Liver (tissue), 9 donors: ENCODE data around the gene SCAF8. TPM values are rescaled to one million over a fixed set of nuclear protein-coding genes. Genes with fewer than 3 reads are reported as not detected.
A peak's percentile ranks its signal among the peaks of the same experiment; 100 is the strongest.

Experiments used
- DNase-seq: peaks from one replicate; pipeline ENCODE4 v3.0.0-alpha.2; 2017; ENCODE audit warnings: low spot score
- H3K27ac ChIP-seq, 2 donors: one replicate each; pipeline ENCODE4 v1.7.0; 2013; ENCODE audit warnings: inconsistent platforms in 2 of 2, low read length in 2 of 2, control low read depth in 1 of 2, low read depth in 1 of 2, mild to moderate bottlenecking in 1 of 2
- H3K27me3 ChIP-seq, 4 donors: one replicate each; pipeline versions ENCODE4 v1.6.1 to v1.7.0; 2013; ENCODE audit warnings: low read length in 3 of 4, inconsistent platforms in 1 of 4, mild to moderate bottlenecking in 1 of 4, moderate library complexity in 1 of 4; ENCODE audit not compliant: control insufficient read depth in 4 of 4, insufficient read depth in 4 of 4
- H3K36me3 ChIP-seq, 4 donors: one replicate each; pipeline versions ENCODE4 v1.6.1 to v1.7.0; 2013; ENCODE audit warnings: low read length in 3 of 4, mild to moderate bottlenecking in 3 of 4, low read depth in 1 of 4, moderate library complexity in 1 of 4; ENCODE audit not compliant: control insufficient read depth in 4 of 4, insufficient read depth in 3 of 4
- H3K4me1 ChIP-seq, 4 donors: one replicate each; pipeline versions ENCODE4 v1.6.1 to v1.7.0; 2013; ENCODE audit warnings: low read length in 3 of 4, mild to moderate bottlenecking in 3 of 4, moderate library complexity in 1 of 4; ENCODE audit not compliant: control insufficient read depth in 4 of 4, insufficient read depth in 4 of 4
- H3K4me3 ChIP-seq, 3 donors: one replicate each; pipeline versions ENCODE4 v1.6.1 to v1.7.0; 2013; ENCODE audit warnings: low read length in 3 of 3, control low read depth in 1 of 3, low read depth in 1 of 3, mild to moderate bottlenecking in 1 of 3
- H3K9ac ChIP-seq, 2 donors: one replicate each; pipeline ENCODE4 v1.7.0; 2013; ENCODE audit warnings: low read length in 2 of 2, mild to moderate bottlenecking in 2 of 2, moderate library complexity in 2 of 2, control low read depth in 1 of 2, low read depth in 1 of 2
- H3K9me3 ChIP-seq, 4 donors: one replicate each; pipeline versions ENCODE4 v1.6.1 to v1.7.0; 2013; ENCODE audit warnings: low read length in 3 of 4; ENCODE audit not compliant: control insufficient read depth in 4 of 4
- EGR1 ChIP-seq, 2 donors: IDR thresholded peaks; 2 replicates each; pipeline ENCODE4 v1.6.1; 2016 to 2018; ENCODE audit warnings: antibody characterized with exemption in 2 of 2, low read depth in 2 of 2
- FOXA1 ChIP-seq: IDR thresholded peaks from 2 replicates; pipeline ENCODE4 v1.6.1; 2016; ENCODE audit warnings: antibody characterized with exemption
- FOXA2 ChIP-seq: IDR thresholded peaks from 2 replicates; pipeline ENCODE4 v1.6.1; 2016; ENCODE audit warnings: antibody characterized with exemption
- GABPA ChIP-seq, 2 donors: IDR thresholded peaks in 1 of 2; conservative IDR thresholded peaks in 1 of 2; 2 replicates each; pipeline ENCODE4 v1.6.1; 2016; ENCODE audit warnings: antibody characterized with exemption in 2 of 2, mild to moderate bottlenecking in 1 of 2, moderate library complexity in 1 of 2
- HNF4A ChIP-seq, 2 donors: conservative IDR thresholded peaks; 2 replicates each; pipeline ENCODE4 v1.6.1; 2016; ENCODE audit warnings: antibody characterized with exemption in 2 of 2, mild to moderate bottlenecking in 2 of 2
- HNF4G ChIP-seq: IDR thresholded peaks from 2 replicates; pipeline ENCODE4 v1.6.1; 2016; ENCODE audit warnings: antibody characterized with exemption
- JUND ChIP-seq, 2 donors: IDR thresholded peaks; 2 replicates each; pipeline ENCODE4 v1.6.1; 2016; ENCODE audit warnings: antibody characterized with exemption in 2 of 2
- NR2F2 ChIP-seq: IDR thresholded peaks from 2 replicates; pipeline ENCODE4 v1.6.1; 2016; ENCODE audit warnings: antibody characterized with exemption
- RAD21 ChIP-seq, 2 donors: IDR thresholded peaks; 2 replicates each; pipeline ENCODE4 v1.6.1; 2016; ENCODE audit warnings: antibody characterized with exemption in 2 of 2, mild to moderate bottlenecking in 2 of 2
- REST ChIP-seq: IDR thresholded peaks from 2 replicates; pipeline ENCODE4 v1.6.1; 2016; ENCODE audit warnings: antibody characterized with exemption, mild to moderate bottlenecking
- RXRA ChIP-seq, 2 donors: IDR thresholded peaks; 2 replicates each; pipeline ENCODE4 v1.6.1; 2017 to 2018; ENCODE audit warnings: antibody characterized with exemption in 2 of 2, mild to moderate bottlenecking in 1 of 2
- SP1 ChIP-seq: IDR thresholded peaks from 2 replicates; pipeline ENCODE4 v1.6.1; 2018; ENCODE audit warnings: antibody characterized with exemption, mild to moderate bottlenecking
- TAF1 ChIP-seq: conservative IDR thresholded peaks from 2 replicates; pipeline ENCODE4 v1.6.1; 2016; ENCODE audit warnings: antibody characterized with exemption, mild to moderate bottlenecking
- YY1 ChIP-seq: IDR thresholded peaks from 2 replicates; pipeline ENCODE4 v1.6.1; 2016; ENCODE audit warnings: antibody characterized with exemption, mild to moderate bottlenecking
- ZBTB33 ChIP-seq: IDR thresholded peaks from 2 replicates; pipeline ENCODE4 v1.6.1; 2016; ENCODE audit warnings: antibody characterized with exemption
- WGBS: extraction: QIAGEN DNeasy Blood & Tissue Kit; methylation state at CpG from one replicate; pipeline ENCODE4 v1.1.7; 2013; 5-methylcytosine and 5-hydroxymethylcytosine counted together
- polyA plus RNA-seq, 2 donors: library from polyadenylated mRNA; stranded (reverse) in 1 of 2; unstranded in 1 of 2; fragments of 200-250 nt in 1 of 2; fragments of >200 nt in 1 of 2; fragmentation: Nextera tagmentation in 1 of 2; extraction: Ambion mirVana in 1 of 2; gene quantifications; one replicate each; pipeline versions ENCODE4 v1.2.1 to v1.2.3, GENCODE V29; 2013 to 2015
- total RNA-seq, 2 donors: library from RNA; depleted of rRNA; stranded (reverse); fragments of >200 nt; gene quantifications; one replicate each; pipeline ENCODE4 v1.2.3, GENCODE V29; 2014
- TF ChIP-seq, protein P1 (sequence below): fragments of 150-350 bp; IDR thresholded peaks from 2 replicates; pipeline ENCODE4 v1.5.1; 2017; ENCODE audit warnings: improper control_type of control experiment, low read depth, low read length; ENCODE audit not compliant: missing input control
- TF ChIP-seq, protein P2 (sequence below): IDR thresholded peaks from 2 replicates; pipeline ENCODE4 v1.6.1; 2016; ENCODE audit warnings: antibody characterized with exemption
- TF ChIP-seq, protein P3 (sequence below): IDR thresholded peaks from 2 replicates; pipeline ENCODE4 v1.6.1; 2016; ENCODE audit warnings: antibody characterized with exemption
- donor health status: healthy.
- donor health status: healthy.
- donor health status: healthy.
- donor health status: healthy.
- donor health status: healthy.

Gene SCAF8
- total and polyA plus RNA-seq, 4 donors, result 5.9 to 22.3 (median 12.5) TPM

GRCh38 chr6:154849475-154849874, 116.3 kb downstream of the SCAF8 start:
- Histone ChIP-seq H3K4me3 (no peak overlapping the region), H3K9me3 (no peaks in the 10 kb centered on the region), H3K27ac (no peak overlapping the region), H3K27me3 (no peaks in the 10 kb centered on the region), H3K9ac (no peak overlapping the region), H3K4me1 (no peaks in the 10 kb centered on the region), H3K36me3 (peaks cover 0 to 2% (median 0%) of the 10 kb centered on the region in 4 donors)
- no peak for DNase-seq
- WGBS, result 99% methylated on average over 1 of the region's 1 CpG
- TF ChIP-seq RAD21 (IDR thresholded peaks at IDR 0.05) (no peak), RXRA (IDR thresholded peaks at IDR 0.05) (no peak), NR2F2 (no peak), JUND (IDR thresholded peaks at IDR 0.05) (no peak), HNF4A (conservative IDR thresholded peaks at IDR 0.05) (no peak), EGR1 (IDR thresholded peaks at IDR 0.05; ENCODE audit: low read depth in 2 of 2) (no peak), ZBTB33 (no peak), FOXA2 (no peak), REST (no peak), YY1 (no peak), SP1 (no peak), GABPA (IDR thresholded peaks at IDR 0.05 in 1 of 2, conservative IDR thresholded peaks at IDR 0.05 in 1 of 2) (no peak), HNF4G (no peak), TAF1 (no peak)
- TF ChIP-seq, protein P1, sequence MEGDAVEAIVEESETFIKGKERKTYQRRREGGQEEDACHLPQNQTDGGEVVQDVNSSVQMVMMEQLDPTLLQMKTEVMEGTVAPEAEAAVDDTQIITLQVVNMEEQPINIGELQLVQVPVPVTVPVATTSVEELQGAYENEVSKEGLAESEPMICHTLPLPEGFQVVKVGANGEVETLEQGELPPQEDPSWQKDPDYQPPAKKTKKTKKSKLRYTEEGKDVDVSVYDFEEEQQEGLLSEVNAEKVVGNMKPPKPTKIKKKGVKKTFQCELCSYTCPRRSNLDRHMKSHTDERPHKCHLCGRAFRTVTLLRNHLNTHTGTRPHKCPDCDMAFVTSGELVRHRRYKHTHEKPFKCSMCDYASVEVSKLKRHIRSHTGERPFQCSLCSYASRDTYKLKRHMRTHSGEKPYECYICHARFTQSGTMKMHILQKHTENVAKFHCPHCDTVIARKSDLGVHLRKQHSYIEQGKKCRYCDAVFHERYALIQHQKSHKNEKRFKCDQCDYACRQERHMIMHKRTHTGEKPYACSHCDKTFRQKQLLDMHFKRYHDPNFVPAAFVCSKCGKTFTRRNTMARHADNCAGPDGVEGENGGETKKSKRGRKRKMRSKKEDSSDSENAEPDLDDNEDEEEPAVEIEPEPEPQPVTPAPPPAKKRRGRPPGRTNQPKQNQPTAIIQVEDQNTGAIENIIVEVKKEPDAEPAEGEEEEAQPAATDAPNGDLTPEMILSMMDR, result no peak
- TF ChIP-seq, protein P2, sequence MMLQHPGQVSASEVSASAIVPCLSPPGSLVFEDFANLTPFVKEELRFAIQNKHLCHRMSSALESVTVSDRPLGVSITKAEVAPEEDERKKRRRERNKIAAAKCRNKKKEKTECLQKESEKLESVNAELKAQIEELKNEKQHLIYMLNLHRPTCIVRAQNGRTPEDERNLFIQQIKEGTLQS, result no peak

DNA sequence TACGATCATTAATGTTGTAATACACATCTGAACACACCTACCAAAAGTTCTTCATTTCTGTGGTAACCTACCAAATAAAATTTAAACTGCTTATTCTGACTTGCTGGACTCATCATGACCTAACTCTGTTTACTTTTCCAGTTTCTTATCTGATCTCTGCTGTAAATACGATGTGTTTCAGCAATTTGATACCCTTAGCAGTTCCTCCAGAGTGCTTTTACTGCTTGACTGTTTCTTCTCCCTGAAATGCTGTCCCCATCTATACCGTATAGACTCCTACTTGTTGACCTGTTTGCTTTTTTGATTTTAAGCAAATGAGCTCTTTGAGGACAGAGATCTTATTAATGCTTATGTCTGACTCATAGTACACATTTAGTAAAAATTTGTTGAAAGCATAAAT, 119.5 kb downstream of the SCAF8 start:
- DNase-seq, result no peak
- no peaks in the 10 kb centered on the region for H3K27me3 ChIP-seq
- 44% methylated on average over 3 of the region's 3 CpGs for WGBS

More for the DNA sequence above, 119.5 kb downstream of the SCAF8 start:
- Histone ChIP-seq H3K9ac (no peak overlapping the region), H3K4me3 (no peak overlapping the region), H3K4me1 (no peaks in the 10 kb centered on the region), H3K27ac (no peak overlapping the region), H3K36me3 (peaks cover 0 to 5% (median 0%) of the 10 kb centered on the region in 4 donors), H3K9me3 (no peaks in the 10 kb centered on the region)
- TF ChIP-seq NR2F2, result no peak
- no peak for TF ChIP-seq RAD21 (IDR thresholded peaks at IDR 0.05)
- no peak for TF ChIP-seq YY1
- TF ChIP-seq HNF4A (conservative IDR thresholded peaks at IDR 0.05), result peak in 1 of 2 donors; percentile 4
- TF ChIP-seq SP1, result no peak
- TF ChIP-seq, protein P3, sequence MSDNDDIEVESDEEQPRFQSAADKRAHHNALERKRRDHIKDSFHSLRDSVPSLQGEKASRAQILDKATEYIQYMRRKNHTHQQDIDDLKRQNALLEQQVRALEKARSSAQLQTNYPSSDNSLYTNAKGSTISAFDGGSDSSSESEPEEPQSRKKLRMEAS, result no peak
- TF ChIP-seq FOXA1, result no peak
- TF ChIP-seq FOXA2, result peak; percentile 36
